A549 (cell line): ENCODE measurements around the gene SINHCAF.

Experiments
- CBX8 ChIP-seq: fragments of 200-600 bp; sonication (generic); IDR thresholded peaks from 2 replicates; pipeline ENCODE4 v1.6.1; 2016
- CTCF ChIP-seq: fragments of >200 bp; sonication (Bioruptor Twin); formaldehyde crosslinking; IDR thresholded peaks from 3 replicates; pipeline ENCODE4 v1.5.1; 2016
- EP300 ChIP-seq, 2 experiments: fragments of >200 bp; sonication (Bioruptor Twin); formaldehyde crosslinking; IDR thresholded peaks; 2 replicates in 1 of 2; 3 replicates in 1 of 2; pipeline ENCODE4 v1.6.1; 2016 to 2017
- JUN ChIP-seq, 2 experiments: fragments of >200 bp; sonication (Bioruptor Twin); formaldehyde crosslinking; IDR thresholded peaks; 2 replicates in 1 of 2; 3 replicates in 1 of 2; pipeline ENCODE4 v1.6.1; 2016 to 2017
- POLR2A ChIP-seq: IDR thresholded peaks from 2 replicates; pipeline ENCODE4 v1.6.1; 2012; ENCODE audit warnings: mild to moderate bottlenecking, low read length
- TF ChIP-seq, protein P1 (sequence below): IDR thresholded peaks from 2 replicates; pipeline ENCODE4 v1.6.1; 2012
- TF ChIP-seq, protein P2 (sequence below): fragments of 200-600 bp; sonication (generic); IDR thresholded peaks from 2 replicates; pipeline ENCODE4 v1.6.1; 2016; ENCODE audit warnings: antibody characterized with exemption, mild to moderate bottlenecking, moderate library complexity

DNA sequence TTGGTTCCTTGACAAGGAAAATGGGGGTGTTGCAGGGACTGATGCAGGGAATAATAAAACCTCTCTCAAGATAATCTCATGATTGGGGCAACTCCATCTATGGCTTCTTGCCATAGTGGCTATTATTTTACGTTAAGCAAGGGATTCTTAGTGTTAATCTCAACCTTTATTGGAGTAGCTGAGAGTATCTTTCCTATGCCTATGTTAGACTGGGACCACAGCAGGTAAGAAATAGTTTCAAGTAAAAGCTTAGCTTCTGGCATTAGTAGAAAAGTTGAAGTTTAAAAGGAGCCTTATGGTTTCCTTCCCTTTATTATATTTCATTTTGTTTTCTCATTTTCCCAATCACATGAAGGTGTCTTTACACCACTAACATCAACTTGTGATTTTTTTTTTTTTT is 16.7 kb downstream of the SINHCAF start:
- no peak for TF ChIP-seq CBX8
- TF ChIP-seq, protein P1, sequence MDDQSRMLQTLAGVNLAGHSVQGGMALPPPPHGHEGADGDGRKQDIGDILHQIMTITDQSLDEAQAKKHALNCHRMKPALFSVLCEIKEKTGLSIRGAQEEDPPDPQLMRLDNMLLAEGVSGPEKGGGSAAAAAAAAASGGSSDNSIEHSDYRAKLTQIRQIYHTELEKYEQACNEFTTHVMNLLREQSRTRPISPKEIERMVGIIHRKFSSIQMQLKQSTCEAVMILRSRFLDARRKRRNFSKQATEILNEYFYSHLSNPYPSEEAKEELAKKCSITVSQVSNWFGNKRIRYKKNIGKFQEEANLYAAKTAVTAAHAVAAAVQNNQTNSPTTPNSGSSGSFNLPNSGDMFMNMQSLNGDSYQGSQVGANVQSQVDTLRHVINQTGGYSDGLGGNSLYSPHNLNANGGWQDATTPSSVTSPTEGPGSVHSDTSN, result no peak
- no peak for TF ChIP-seq CTCF
- TF ChIP-seq POLR2A, result no peak
- TF ChIP-seq JUN (IDR thresholded peaks at IDR 0.05), result no peak
- TF ChIP-seq EP300 (IDR thresholded peaks at IDR 0.05), result no peak
- TF ChIP-seq, protein P2, sequence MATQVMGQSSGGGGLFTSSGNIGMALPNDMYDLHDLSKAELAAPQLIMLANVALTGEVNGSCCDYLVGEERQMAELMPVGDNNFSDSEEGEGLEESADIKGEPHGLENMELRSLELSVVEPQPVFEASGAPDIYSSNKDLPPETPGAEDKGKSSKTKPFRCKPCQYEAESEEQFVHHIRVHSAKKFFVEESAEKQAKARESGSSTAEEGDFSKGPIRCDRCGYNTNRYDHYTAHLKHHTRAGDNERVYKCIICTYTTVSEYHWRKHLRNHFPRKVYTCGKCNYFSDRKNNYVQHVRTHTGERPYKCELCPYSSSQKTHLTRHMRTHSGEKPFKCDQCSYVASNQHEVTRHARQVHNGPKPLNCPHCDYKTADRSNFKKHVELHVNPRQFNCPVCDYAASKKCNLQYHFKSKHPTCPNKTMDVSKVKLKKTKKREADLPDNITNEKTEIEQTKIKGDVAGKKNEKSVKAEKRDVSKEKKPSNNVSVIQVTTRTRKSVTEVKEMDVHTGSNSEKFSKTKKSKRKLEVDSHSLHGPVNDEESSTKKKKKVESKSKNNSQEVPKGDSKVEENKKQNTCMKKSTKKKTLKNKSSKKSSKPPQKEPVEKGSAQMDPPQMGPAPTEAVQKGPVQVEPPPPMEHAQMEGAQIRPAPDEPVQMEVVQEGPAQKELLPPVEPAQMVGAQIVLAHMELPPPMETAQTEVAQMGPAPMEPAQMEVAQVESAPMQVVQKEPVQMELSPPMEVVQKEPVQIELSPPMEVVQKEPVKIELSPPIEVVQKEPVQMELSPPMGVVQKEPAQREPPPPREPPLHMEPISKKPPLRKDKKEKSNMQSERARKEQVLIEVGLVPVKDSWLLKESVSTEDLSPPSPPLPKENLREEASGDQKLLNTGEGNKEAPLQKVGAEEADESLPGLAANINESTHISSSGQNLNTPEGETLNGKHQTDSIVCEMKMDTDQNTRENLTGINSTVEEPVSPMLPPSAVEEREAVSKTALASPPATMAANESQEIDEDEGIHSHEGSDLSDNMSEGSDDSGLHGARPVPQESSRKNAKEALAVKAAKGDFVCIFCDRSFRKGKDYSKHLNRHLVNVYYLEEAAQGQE, result no peak
